Epithelial cell of prostate (primary cell): ENCODE data around the gene RAPGEF1.

ENCODE experiments used
- DNase-seq: peaks from one replicate; pipeline ENCODE4 v3.0.0-alpha.2; 2011; ENCODE audit warnings: low read depth, low spot score
- H3K27ac ChIP-seq: fragments of 450-650 bp; 2 replicates; pipeline ENCODE4 v1.5.1; 2017; ENCODE audit warnings: mild to moderate bottlenecking

Gene RAPGEF1

DNA sequence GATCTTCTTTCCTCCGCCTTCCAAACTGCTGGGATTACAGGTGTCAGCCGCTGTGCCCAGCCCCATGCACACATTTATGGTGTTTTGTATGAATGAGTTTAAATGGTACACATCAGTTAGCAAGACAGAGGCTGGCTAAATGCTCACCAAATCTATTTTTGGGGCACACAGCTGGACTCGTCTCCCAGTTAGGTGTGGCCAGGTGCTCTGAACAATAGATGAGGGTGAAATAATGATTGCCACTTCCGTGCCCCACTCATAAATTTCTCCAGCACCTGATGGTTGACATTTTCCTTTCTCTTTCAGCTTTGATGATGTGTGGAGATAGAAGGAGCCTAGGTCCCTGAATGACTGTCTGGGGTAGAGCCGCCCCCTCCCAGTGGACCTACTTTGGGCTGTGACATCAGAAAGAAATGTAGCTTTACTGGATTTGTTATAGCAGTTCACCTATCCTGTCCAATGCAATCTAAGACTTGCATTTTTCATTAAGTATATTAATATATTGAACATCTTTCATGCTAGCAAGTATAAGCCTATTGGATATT is 8.6 kb upstream of the RAPGEF1 start:
- H3K27ac ChIP-seq, result no peak overlapping the region
- no peak for DNase-seq

DNA sequence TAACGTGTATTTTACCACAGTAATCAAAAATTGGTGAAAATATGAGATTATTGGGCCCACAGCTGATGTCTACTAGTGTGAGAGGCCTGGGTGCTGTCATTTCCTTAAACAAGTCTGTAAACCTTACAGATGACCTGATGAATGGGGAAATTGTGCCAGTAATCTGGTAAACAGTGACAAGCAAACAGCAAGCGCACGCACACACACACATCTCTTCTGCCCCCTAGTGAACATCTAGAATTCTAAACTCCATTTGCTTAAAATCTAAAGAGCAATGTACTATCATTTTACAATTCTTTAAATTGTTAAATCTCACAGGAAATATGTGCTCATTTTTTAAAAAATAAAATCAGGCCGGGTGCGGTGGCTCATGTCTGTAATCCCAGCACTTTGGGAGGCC is 7.5 kb upstream of the RAPGEF1 start:
- no peak overlapping the region for H3K27ac ChIP-seq
- peak; percentile 40 for DNase-seq

DNA sequence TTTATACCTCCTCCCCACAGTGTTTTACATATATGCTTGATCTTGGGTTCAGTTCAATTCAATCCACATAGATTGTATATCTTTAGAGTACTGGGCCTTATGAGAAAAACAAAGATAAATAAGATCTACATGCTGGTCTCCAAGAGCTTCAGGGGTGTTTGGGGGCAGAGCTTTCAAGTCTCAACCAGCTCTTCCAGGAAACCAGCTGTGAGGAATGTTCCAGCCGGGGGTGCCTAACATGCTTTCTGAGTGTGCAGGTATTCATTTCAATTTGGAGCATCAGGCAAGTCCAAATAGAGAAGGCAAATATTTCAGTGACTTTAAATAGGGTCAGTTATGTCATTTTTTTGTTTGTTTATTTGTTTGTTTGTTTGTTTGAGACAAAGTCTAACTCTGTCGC is 5.7 kb upstream of the RAPGEF1 start:
- no peak for DNase-seq
- H3K27ac ChIP-seq, result no peak overlapping the region

DNA sequence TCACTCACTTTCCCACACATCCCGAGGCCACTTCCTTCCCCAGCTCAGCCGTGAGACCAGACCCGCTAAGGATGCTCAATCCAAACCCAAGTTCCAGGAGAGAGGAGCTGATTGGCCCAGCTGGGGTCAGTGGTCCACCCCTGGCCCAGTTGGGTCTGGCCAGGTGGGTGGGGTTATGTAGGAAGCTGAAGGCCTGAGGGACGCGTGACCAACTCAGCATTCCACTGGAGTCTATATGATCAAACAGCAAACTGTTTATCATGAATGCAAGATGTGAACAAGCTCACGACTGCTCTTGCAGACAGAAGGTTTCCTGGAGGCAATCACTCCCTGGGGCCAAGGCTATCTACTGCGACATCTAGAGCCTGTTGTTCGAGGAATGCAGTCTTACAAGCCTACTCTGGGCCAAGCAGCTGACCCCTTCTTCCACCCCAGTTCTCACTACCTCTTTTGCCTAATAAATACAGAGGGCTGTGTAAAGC is 4.9 kb upstream of the RAPGEF1 start:
- H3K27ac ChIP-seq, result no peak overlapping the region
- DNase-seq, result no peak

DNA sequence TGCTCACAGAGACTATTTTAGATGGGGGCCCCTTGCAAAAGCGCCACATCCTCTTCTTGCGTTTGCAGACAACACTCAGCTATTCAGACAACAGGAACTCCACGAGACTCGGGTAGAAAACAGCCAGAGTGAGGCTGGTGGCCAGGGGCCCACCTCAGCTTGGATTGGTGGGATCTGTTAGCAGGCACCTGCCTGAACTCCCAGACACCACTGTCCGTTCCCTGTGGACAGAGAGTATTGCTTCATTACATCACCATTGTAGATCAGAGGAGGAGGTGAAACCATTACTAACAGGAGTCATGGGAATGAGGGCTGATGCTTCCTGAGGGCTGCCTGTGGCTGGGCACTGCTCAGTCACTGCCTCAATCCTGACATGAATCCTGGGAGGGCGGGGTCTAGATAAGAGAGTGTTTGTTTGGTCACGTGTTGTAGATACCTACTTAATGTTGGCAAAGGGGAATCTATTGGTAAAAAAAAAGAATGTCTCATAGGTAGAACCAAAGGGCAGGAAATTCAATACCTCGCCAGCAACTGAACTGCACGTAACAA is 4.4 kb upstream of the RAPGEF1 start:
- peak overlapping the region; percentile 1 for H3K27ac ChIP-seq
- peak; percentile 27 for DNase-seq

DNA sequence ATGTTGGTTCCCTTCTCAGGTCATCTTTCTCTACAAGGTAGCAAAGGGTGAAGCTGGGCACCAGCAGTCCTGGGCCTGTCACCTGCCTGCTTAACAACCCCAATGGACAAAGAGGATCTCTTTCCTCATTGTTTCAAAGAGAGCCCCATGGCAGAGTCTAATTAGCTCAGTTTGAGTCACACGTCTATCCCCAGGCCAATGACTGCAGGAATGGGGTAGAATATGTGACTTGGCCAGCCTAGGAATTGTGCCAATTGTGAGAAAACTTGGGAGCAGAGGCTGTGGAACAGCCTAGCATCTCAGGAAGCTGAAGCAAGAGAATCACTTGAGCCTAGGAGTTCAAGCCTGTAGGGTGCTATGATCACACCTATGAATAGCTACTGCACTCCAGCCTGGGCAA is 3.6 kb upstream of the RAPGEF1 start:
- DNase-seq, result no peak
- peak overlapping the region; percentile 1 for H3K27ac ChIP-seq

DNA sequence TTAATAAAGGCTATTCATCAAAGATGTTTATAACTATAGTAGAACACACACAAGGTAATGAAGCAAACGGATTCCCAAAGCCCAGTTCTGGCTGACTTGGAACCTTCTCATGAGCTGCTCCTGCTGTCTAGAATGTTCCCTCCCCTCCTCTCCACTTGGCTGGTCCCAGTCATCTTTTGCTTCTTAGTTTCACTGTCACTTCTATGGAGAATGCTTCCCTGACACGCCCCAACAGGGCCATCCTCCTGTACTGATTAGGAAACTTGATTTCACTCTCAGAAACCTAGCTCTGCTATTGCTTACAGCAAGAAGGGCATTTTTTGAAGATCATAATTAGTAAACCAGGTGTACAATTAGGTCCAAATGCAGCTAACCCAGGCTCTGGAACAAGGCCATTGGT is 3.2 kb upstream of the RAPGEF1 start:
- H3K27ac ChIP-seq, result peak overlapping the region; percentile 1
- no peak for DNase-seq

DNA sequence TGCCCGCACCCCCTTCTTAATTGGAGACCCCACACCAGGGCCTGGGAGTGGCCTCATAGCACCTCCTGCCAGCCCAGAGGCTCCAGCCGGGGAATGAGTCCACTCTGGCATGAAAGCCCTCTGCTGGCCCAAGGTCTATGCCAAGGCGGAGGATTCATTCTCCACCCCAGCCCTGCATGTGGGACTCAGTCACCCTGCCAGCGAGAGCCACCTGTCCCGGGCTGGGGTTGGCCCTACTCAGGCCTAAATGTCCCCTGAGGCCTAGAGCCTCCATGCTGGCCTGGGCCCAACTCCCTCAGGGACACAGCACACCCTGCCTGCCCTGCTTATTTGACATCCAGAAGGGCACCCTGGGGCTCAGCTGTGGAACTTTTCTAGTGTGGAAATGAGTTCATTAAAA is 1.0 kb upstream of the RAPGEF1 start:
- H3K27ac ChIP-seq, result no peak overlapping the region

DNA sequence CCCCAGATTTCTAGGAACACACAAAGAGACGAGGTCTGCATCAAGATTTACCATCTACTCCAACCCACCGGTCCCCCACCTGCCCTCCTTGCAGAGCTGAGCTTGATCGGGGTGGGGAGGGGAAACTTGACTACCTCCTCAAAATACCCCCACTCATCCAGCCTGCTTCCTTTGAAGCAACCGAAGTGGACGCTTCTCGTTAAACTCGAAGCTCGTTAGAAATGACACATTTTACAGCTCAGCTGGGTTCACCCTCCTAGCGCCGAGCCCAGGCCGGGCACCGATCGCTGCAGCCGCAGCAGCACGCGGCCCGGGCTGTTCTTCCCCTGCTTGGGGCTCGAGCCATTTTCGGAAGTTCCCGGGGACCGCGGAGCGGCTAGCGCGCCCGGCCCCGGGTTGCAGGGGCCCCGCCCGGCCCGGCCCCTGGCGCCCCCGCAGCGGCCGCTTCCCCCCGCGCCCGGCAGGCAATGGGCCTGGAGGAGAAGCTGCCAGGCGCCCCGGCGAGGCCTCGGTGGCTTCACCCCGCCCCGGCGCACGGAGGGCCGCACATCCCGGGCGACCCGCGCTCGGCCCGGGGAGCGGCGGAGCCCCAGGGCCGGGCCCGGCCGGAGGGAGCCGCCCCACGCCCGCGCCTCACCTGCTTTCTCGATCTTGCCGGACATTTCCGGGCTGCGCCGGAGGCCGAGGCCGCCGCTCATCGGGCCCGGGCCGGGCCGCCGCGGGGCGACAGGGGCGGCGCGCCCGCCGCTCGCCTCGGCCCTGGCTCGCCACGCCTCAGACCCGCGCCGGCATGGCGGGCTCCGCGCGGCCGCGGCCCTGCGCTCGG is 530 bp downstream of the RAPGEF1 start:
- H3K27ac ChIP-seq, result peak overlapping the region; percentile 49
- no peak for DNase-seq

More for the DNA sequence above, 1.0 kb upstream of the RAPGEF1 start:
- DNase-seq, result no peak

DNA sequence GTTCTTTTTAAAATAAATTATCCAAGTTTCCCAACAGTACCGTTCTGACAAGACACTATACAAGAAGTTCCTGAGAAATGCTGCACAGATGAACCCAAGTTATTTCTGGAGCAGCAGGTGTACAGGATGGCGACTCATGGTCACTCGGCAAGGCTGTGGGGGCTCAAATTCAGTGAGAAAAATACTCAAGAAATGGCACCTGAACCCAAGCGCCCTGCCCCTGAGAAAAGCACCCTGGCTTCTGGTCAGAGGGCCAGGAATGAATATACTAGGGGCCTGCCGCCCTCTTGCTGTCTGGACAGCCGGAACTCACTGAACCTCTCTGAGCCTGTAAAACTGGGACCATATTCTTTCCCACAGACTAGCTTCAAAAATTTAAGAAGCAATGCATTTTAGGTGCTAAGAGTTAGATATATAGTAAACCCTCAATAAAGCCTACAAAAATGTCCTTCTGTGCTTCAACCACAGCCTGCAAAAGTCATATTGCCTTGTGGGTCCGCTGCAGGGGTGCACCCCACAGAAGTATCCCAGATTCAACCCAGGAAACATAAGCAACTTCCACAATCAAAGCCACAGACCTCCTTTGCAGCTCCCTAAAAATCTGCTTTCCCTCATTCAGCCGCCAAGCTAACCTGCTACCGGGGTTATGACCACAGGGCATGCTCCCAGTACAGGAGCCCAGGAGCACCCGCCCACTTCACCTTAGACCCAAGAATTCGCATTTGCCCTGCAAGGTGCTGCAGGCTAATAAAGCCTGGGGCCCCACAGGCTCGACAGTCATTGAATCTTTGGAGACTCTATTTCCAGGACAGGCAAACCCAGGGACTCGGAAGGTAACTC is 1.4 kb downstream of the RAPGEF1 start:
- no peak overlapping the region for H3K27ac ChIP-seq
- DNase-seq, result no peak

DNA sequence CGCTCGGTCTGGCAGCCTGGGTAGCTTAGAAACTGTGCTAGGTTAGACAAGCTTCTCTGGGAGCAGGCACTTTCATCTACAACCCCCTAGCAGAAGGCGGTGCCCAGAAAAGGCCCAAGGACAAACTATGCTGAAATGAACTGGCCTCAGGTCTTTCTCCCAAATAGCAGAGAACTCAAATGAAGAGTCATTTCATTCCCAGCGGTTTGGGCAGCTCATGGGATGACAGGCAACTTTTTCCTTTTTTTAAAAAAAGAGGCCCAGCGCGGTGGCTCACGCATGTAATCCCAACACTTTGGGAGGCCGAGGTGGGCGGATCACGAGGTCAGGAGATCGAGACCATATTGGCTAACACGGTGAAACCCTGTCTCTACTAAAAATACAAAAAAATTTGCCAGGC is 2.5 kb downstream of the RAPGEF1 start:
- DNase-seq, result no peak
- H3K27ac ChIP-seq, result no peak overlapping the region

DNA sequence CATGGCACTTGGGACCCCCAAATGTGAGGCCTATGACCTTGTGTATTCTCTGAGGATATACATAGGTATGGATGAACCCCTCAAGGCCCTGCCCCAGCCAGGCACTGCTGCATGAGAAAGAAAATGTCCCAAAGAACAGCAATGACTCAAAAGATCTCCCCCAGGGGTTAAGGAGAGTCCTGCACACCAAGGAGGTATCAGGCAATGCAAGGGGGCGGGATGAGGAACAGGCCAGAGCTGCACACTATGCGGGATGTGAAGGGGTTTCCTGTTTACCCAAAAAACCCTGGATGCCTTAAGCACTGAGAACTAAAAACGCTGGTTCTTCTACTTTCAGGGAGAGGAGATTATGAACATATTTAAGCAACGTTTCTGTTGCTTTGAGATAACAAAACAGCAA is 3.4 kb downstream of the RAPGEF1 start:
- no peak for DNase-seq
- no peak overlapping the region for H3K27ac ChIP-seq

DNA sequence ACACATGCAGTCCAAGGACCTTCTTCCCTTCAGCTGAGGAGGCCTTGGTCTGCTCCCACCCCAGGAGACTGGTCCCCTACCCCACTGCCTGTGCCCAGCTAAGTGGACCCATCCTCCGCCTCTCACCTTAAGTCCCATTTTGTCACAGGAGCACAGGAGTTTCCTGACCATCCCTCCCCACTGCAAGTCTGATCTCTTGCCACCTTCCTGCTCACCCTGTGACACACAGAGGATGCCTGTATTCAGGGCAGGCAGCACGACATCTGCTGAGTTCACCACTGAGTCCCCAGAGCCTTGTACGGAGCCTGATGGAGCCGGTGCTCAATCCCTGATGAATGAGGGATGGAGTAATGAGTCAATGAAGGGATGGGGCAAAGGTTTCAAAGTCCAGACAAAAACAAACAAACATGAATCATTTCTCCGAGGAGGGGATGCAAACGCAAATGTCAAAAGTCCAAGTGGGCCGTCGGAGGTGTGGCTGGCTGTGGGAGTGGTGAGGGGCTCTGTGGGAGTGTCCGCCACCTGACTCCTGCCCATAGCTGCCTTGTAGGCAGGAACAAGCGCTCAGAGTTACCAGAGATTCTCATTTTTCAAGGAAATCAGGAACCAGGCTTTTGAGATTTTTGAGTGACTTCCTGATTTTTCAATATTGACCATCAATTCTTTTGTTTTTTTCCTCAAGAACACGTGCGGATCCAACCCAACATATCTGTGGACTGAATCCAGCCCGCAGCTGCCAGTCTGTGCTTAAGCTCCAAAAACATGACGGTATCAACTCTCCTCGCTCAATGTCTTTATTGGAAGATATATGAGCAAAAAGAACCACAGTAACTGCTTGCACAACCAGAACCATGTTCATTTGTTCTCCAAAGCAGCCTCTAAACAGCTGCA is 4.4 kb downstream of the RAPGEF1 start:
- DNase-seq, result no peak
- H3K27ac ChIP-seq, result no peak overlapping the region

DNA sequence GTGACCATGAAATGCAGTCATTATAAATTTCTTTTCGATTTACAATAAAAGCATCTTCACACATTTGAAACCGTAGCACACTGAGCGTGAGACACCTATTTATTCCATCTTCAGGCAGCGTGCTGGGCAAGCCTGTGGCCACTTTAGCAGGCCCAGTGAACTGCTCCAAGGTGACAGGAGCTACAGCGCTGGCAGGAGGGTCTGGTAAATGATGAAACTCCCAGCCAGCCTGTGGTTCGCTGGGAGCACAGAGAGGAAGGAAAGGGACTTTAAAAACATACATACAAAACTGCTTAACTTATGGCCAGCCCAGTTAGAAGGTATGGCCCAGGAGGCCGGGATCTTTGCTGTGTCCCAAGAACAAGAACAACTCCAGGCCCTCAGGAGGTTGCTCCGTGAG is 5.1 kb downstream of the RAPGEF1 start:
- DNase-seq, result no peak
- no peak overlapping the region for H3K27ac ChIP-seq

DNA sequence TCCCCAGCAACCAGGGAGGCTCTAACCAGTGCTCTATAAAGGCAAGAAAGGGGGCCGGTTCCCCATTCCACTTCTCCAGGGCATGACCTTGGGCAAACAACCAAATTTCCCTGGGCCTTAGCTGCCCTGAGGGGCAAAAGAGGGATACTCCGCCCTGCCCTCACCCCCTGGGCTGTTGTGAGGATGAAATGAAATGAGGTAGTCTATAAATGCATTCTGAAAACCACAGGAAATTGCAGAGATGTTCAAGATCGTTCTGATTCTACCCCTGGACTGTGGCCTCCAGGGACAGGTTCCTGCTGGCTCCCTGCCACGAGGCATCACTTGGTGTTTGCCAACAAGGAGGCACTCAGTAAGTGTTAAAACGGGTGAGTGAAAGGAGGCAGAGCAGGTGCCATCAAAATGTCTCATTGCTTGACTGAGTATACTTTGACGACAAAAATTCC is 5.7 kb downstream of the RAPGEF1 start:
- no peak for DNase-seq
- H3K27ac ChIP-seq, result peak overlapping the region; percentile 79

DNA sequence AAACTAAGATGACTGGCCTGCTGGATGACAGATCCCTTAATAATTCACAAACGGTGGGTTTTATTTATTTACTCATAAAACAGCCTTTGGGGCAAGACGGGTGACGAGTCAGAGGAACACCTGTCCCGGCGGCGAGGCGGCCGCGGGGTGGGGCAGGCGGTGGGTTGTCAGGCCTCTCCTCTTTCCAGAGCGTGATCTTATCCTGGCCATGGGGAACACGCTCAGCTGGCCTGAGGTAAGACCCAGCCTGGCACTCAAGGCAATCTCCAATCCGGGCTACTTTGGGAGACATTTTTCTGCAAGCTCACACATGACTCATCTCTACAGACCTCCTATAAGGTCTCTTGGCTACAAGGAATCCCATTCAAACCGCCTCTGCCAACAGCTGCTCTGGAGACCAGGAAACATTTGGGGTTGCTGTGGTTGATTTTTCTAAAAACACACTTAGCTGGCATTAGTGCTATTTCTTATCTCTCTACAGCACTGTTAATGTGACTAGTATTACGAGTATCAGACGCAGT is 6.3 kb downstream of the RAPGEF1 start:
- DNase-seq, result peak; percentile 94

DNA sequence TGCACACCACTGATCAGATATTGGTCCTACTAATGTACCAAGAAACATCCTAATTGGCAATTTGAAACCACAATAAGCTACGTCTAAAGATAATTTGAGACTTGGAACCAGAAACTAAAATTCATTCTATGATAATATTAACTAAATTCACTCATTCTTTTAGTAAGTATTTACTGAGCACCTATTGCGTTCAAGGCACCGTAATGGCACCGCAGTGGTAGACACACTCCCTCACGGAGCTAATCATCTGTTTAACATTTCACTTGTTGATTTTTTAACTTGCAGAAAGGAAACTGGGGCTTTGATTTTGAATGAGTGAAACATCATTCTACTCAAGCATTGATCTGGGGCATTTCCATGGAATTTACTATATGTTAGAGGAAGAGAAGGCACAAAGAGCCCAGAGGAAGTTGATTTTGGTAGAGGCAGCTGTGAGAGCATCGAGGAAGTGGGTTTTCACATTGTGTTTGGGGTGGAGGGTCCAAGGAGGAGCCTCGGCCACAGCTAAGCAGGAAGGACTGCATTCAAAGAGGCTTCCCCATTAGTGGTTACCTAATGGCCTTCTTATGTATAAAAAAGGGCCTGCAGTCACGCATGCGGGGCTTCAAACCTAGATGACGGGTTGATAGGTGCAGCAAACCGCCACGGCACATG is 7.1 kb downstream of the RAPGEF1 start:
- H3K27ac ChIP-seq, result peak overlapping the region; percentile 79
- DNase-seq, result no peak

More for the DNA sequence above, 6.3 kb downstream of the RAPGEF1 start:
- peak overlapping the region; percentile 79 for H3K27ac ChIP-seq

DNA sequence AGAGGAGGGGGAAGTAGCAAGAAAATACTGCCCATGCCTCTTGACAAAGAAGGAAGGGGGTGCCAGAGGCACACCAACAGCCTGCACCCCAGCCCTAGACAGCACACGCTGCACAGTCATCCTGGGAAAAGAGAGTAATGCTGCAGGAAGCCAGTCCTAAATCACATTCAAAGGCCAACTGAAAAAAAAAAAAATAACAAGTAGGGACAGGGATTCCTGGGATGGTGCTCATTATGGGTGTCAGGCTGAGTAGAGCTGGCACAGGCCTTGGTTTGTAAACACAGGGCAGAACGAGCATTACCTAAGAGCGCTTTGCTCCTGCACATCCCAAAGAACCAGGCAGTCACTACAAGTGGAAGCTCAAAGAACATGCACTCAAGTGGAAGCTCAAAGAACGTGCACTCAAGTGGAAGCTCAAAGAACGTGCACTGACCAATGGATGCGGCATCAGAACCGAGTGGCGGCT is 7.8 kb downstream of the RAPGEF1 start:
- DNase-seq, result peak; percentile 75
- peak overlapping the region; percentile 79 for H3K27ac ChIP-seq

DNA sequence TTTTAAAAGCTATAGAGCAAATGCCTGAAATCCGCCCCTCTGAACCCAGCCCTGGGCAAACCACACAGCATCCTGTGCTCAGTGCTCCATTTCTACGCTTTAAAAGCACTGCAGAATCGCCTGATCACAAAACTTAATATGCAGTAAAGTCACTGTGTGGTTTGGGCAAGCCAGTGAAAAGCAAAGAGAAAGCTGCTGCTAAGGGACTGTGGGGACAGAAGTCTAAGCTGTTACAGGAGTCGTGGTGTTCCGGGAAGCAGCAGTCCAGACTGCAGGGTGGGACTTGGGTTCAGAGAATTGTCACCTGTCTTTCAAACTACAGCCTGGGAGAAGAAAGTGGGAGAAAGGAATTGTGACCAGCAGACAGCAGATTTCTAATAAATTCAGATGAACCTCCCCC is 8.2 kb downstream of the RAPGEF1 start:
- H3K27ac ChIP-seq, result peak overlapping the region; percentile 79
- DNase-seq, result no peak
